HFF-Myc (cell line): Measurements from ENCODE around the gene GNA12.

Source experiments
- DNase-seq: peaks from one replicate; pipeline ENCODE4 v3.0.0-alpha.2; 2011; ENCODE audit warnings: low read depth; ENCODE audit errors: extremely low read depth
- H3K4me3 ChIP-seq: replicated peaks from 2 replicates; pipeline ENCODE4 v1.5.1; 2011; ENCODE audit warnings: low read depth, mild to moderate bottlenecking, control low read depth, low read length
- CTCF ChIP-seq: IDR thresholded peaks from 2 replicates; pipeline ENCODE4 v1.5.1; 2012; ENCODE audit warnings: mild to moderate bottlenecking, low read depth, low read length, control low read depth; ENCODE audit errors: missing control alignments

The GNA12 gene

GRCh38 chr7:2884161-2884560 is 40.1 kb upstream of the GNA12 start:
- TF ChIP-seq CTCF = no peak
- DNase-seq = no peak
- H3K4me3 ChIP-seq = no peak overlapping the region

- TF ChIP-seq CTCF = no peak
- DNase-seq = no peak
- H3K4me3 ChIP-seq = no peak overlapping the region
These were observed 39.0 kb upstream of the GNA12 start for GRCh38 chr7:2883101-2883500.

DNA sequence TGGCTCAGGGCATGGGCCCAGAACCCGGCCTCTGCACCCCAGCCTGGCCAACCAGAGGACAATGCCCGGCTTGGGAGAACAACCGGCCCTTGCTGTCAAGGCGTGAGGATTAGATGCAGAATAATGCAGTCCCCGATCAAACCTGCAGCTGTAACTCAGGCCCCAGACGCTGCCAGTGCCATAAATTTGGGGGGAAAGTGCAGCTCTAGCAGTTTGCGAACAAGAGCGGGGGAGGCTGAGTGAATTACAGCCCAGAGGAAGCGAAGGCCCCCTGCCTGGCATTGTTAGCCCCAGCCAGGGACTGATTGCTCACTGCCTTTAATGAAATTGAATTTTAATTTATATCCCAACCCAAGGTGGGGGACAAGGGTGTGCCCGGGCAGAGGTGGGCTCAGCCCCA is 38.0 kb upstream of the GNA12 start:
- H3K4me3 ChIP-seq = no peak overlapping the region
- DNase-seq = no peak
- TF ChIP-seq CTCF = no peak

DNA sequence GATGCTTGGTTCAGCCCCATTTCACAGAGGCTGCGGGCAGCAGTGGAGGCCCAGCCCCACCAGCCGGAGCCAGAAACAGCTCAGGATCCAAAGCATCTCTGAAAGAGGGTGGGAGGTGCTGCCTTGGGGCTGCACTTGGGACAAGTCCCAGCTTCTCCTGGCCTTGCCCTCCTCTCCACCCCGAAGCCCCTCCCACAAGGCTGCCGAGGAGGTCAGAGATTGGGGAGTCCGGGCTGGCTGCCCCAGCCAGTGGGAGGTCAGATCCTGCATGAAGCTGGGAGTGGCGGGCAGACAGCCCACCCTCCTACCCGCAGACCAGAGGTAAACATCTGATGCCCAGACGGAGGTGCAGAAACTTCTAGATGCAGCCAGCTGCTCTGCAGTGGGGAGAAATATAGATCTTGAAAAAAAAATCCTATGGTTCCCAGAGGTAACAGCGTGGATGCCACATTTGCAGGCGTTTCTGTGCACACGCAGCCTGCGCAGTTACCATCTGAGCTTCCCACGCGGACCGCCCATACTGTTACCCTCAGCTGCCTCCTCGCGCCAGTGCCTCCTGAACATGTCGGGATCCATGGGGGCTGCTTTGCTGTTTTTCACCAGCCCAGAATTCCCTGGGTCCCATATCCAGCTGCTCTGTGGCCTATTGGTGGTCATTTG is 36.9 kb upstream of the GNA12 start:
- H3K4me3 ChIP-seq = no peak overlapping the region
- TF ChIP-seq CTCF = no peak
- DNase-seq = no peak

DNA sequence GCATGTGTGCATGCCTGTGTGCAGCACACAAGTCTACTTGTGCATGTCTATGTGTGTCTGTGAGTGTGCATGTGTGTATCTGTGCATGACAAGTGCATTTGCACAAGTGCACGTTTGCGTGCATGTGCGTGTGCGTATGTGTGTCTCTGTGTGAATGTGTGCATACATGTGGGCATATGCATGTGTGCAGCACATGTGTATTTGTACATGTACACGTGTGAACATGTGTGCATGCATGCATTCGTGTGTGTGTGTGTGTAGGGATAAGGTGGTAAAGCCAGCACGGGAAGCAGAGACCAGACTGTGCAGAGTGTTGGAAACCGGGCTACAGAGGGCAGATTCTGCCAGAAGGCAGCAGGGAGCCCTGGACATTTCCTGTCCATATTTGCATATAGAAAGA is 35.9 kb upstream of the GNA12 start:
- H3K4me3 ChIP-seq = no peak overlapping the region
- TF ChIP-seq CTCF = no peak
- DNase-seq = no peak

DNA sequence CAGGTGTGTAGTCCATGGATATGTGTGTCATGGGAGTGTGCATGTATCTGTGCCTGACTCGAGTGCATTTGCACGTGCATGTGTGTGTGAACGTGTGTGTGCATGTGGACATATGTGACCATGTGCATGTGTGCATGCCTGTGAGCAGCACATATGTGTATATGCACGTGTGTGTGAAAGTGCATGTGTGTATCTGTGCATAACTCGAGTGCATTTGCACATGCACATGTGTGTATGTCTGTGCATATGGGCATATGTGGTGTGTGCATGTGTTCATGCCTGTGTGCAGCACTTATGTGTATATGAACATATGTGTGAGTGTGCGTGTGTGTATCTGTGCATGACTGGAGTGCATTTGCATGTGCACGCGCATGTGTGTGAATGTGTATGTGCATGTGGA is 35.2 kb upstream of the GNA12 start:
- no peak overlapping the region for H3K4me3 ChIP-seq
- no peak for TF ChIP-seq CTCF
- DNase-seq = no peak

DNA sequence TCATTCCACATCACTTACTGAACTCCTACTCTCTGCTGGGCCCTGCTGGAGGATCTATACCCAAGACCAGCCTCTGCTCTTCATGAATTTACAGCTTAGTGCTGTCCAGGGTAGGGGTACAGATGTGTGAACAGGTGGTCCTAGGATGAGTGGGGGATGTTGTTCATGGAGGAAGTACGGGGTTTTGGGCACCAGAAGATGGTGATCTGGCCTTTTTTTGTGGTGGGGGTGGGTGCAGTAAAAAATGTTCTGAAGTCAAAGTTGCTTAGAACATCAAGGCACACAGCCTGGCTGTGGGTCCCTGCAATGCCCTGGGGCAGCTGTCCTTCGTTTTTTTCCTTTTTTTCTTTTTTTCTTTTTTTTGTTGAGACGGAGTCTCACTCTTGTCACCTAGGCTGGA is 34.2 kb upstream of the GNA12 start:
- no peak for TF ChIP-seq CTCF
- DNase-seq = no peak
- no peak overlapping the region for H3K4me3 ChIP-seq
